GM19438 (cell line): ENCODE results near the gene PDC.
"Not testable (repeated sequence)": the region's sequence is repeated elsewhere in the genome, so short reads cannot be mapped to it uniquely, and the experiment has no call there.

ENCODE experiments used
- ATAC-seq: cut with Tn5 transposase; IDR thresholded peaks from one replicate; pipeline ENCODE4 v1.9.1; 2021; ENCODE audit warnings: low read depth; ENCODE audit not compliant: unreplicated experiment

Gene PDC

GRCh38 chr1:186404454-186405051 is 56.4 kb downstream of the PDC start:
- no peak for ATAC-seq

GRCh38 chr1:186403632-186404031 is 57.3 kb downstream of the PDC start:
- ATAC-seq = no peak

- ATAC-seq = not testable (repeated sequence)
These were observed 59.5 kb downstream of the PDC start for GRCh38 chr1:186401446-186401845.
